IPS-18a (cell line): ENCODE data around the gene NT5C1B.

Experiments used
- H3K27ac ChIP-seq: one replicate; pipeline ENCODE4 v1.5.1; 2013; ENCODE audit warnings: low read length
- H3K27me3 ChIP-seq: one replicate; pipeline ENCODE4 v1.6.1; 2013; ENCODE audit warnings: mild to moderate bottlenecking, low read length; ENCODE audit not compliant: control insufficient read depth, insufficient read depth
- H3K36me3 ChIP-seq: one replicate; pipeline ENCODE4 v1.6.1; 2013; ENCODE audit warnings: low read depth, low read length; ENCODE audit not compliant: control insufficient read depth
- H3K4me1 ChIP-seq: one replicate; pipeline ENCODE4 v1.6.1; 2013; ENCODE audit warnings: low read depth, low read length; ENCODE audit not compliant: control insufficient read depth
- H3K4me3 ChIP-seq: one replicate; pipeline ENCODE4 v1.5.1; 2013; ENCODE audit warnings: low read length
- H3K9ac ChIP-seq: one replicate; pipeline ENCODE4 v1.6.1; 2013; ENCODE audit warnings: mild to moderate bottlenecking, low read length, moderate library complexity
- H3K9me3 ChIP-seq: one replicate; pipeline ENCODE4 v1.6.1; 2013; ENCODE audit warnings: low read depth, low read length; ENCODE audit not compliant: control insufficient read depth

NT5C1B gene

GRCh38 chr2:18525236-18525635 is 64.1 kb downstream of the NT5C1B start:
- H3K27me3 ChIP-seq: no peaks in the 10 kb centered on the region
- H3K4me3 ChIP-seq: no peak overlapping the region
- H3K4me1 ChIP-seq: peaks cover 4% of the 10 kb centered on the region
- H3K9me3 ChIP-seq: no peaks in the 10 kb centered on the region
- no peaks in the 10 kb centered on the region for H3K36me3 ChIP-seq
- H3K27ac ChIP-seq: no peak overlapping the region
- H3K9ac ChIP-seq: no peak overlapping the region

- no peaks in the 10 kb centered on the region for H3K36me3 ChIP-seq
- H3K27ac ChIP-seq: no peak overlapping the region
- H3K27me3 ChIP-seq: no peaks in the 10 kb centered on the region
- H3K4me1 ChIP-seq: peaks cover 4% of the 10 kb centered on the region
- no peak overlapping the region for H3K9ac ChIP-seq
- H3K9me3 ChIP-seq: no peaks in the 10 kb centered on the region
- no peak overlapping the region for H3K4me3 ChIP-seq
Observed at GRCh38 chr2:18522484-18523146, 66.8 kb downstream of the NT5C1B start.

- H3K27ac ChIP-seq: no peak overlapping the region
- no peaks in the 10 kb centered on the region for H3K9me3 ChIP-seq
- H3K27me3 ChIP-seq: no peaks in the 10 kb centered on the region
- H3K4me3 ChIP-seq: no peak overlapping the region
- H3K36me3 ChIP-seq: no peaks in the 10 kb centered on the region
- no peak overlapping the region for H3K9ac ChIP-seq
- peaks cover 4% of the 10 kb centered on the region for H3K4me1 ChIP-seq
Observed at GRCh38 chr2:18520451-18521425, 68.6 kb downstream of the NT5C1B start.

- Histone ChIP-seq H3K4me3 (no peak overlapping the region), H3K9me3 (no peaks in the 10 kb centered on the region), H3K27ac (no peak overlapping the region), H3K36me3 (no peaks in the 10 kb centered on the region), H3K4me1 (peaks cover 4% of the 10 kb centered on the region), H3K27me3 (no peaks in the 10 kb centered on the region), H3K9ac (no peak overlapping the region)
Observed at GRCh38 chr2:18519914-18520450, 69.4 kb downstream of the NT5C1B start.

- H3K4me3 ChIP-seq: no peak overlapping the region
- no peaks in the 10 kb centered on the region for H3K36me3 ChIP-seq
- peaks cover 4% of the 10 kb centered on the region for H3K4me1 ChIP-seq
- H3K27ac ChIP-seq: no peak overlapping the region
- H3K27me3 ChIP-seq: no peaks in the 10 kb centered on the region
- H3K9me3 ChIP-seq: no peaks in the 10 kb centered on the region
- no peak overlapping the region for H3K9ac ChIP-seq
Observed at GRCh38 chr2:18518116-18519111, 71.0 kb downstream of the NT5C1B start.

- H3K36me3 ChIP-seq: no peaks in the 10 kb centered on the region
- no peak overlapping the region for H3K4me3 ChIP-seq
- H3K4me1 ChIP-seq: peaks cover 4% of the 10 kb centered on the region
- no peak overlapping the region for H3K9ac ChIP-seq
- no peak overlapping the region for H3K27ac ChIP-seq
- H3K9me3 ChIP-seq: no peaks in the 10 kb centered on the region
- no peaks in the 10 kb centered on the region for H3K27me3 ChIP-seq
Observed at GRCh38 chr2:18517386-18517785, 72.0 kb downstream of the NT5C1B start.

GRCh38 chr2:18516112-18516511 is 73.3 kb downstream of the NT5C1B start:
- H3K27me3 ChIP-seq: no peaks in the 10 kb centered on the region

GRCh38 chr2:18514526-18515461 is 74.6 kb downstream of the NT5C1B start:
- Histone ChIP-seq H3K9ac (no peak overlapping the region), H3K27ac (no peak overlapping the region)

More at GRCh38 chr2:18516112-18516511, 73.3 kb downstream of the NT5C1B start:
- no peaks in the 10 kb centered on the region for H3K36me3 ChIP-seq
- H3K9ac ChIP-seq: no peak overlapping the region
- H3K9me3 ChIP-seq: no peaks in the 10 kb centered on the region
- no peak overlapping the region for H3K27ac ChIP-seq
- no peak overlapping the region for H3K4me3 ChIP-seq
- H3K4me1 ChIP-seq: peaks cover 4% of the 10 kb centered on the region

More at GRCh38 chr2:18514526-18515461, 74.6 kb downstream of the NT5C1B start:
- Histone ChIP-seq H3K36me3 (no peaks in the 10 kb centered on the region), H3K4me3 (no peak overlapping the region), H3K27me3 (no peaks in the 10 kb centered on the region), H3K9me3 (no peaks in the 10 kb centered on the region), H3K4me1 (no peaks in the 10 kb centered on the region)
